ENCODE results near the gene MPZ. TPM values are rescaled to one million over a fixed set of nuclear protein-coding genes. Genes with fewer than 3 reads are reported as not detected.
"Not testable (repeated sequence)": the region's sequence is repeated elsewhere in the genome, so short reads cannot be mapped to it uniquely, and the experiment has no call there.

The MPZ gene
- total RNA-seq, 2 donors from 2014 or later, result 2.7 to 2.8 TPM

DNA sequence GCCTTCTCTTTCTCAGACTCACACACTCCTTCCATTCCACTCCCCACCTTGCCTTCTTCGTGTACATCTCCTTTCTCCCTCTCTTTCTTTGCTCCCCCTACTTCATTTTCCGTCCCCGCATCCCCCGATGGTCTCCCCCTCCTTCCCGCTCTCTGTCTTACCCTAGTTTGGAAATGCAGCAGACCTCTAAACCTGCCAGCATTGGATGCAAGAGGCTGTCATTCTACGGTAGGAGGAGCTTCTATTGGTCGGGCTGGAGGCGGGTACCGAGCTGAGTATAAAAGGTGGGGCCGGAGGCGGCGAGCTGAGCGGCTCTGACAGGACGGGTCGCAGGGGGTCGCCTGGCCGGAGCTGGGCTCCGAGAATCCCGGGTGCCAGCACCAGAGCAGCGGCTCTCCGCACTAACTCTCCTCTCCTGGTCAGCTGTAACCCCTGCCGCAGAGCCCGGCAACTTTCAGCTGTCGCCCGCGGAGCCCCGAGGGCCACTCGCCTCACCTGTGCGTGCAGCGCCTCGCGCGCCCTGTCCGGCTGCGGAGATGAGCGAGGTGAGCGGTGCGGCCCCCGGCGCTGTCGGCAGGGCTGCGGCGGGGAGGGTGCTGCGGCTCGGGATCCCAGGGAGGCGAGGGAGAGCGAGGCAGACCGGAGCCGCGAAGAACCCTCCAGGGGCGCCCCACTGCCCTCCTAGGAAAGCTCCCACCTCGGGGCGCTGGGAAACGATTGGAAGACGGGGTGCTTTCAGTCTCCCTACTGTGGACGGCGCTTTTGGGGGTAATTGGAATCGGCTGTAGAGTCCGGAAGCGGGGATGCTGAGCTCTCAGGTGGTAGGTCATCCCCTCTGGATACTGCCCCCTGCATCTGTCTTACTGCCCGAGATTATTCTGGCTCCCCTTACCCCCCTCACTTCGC is 51.1 kb downstream of the MPZ start, which contains the start of gene PCP4L1:
Gene PCP4L1 (plus strand): TSS at position 307 of the 906 bp plus-strand sequence. CDS start 230 bp downstream, at position 537.
- ATAC-seq (ENCODE audit: insufficient number of reproducible peaks, low FRiP score, low read depth) (no peak), DNase-seq (ENCODE audit: low spot score) (no peak)
- peak within 1 kb of the TSS; percentile 63 for H3K4me3 ChIP-seq
- H3K27me3 ChIP-seq (replicated peaks; ENCODE audit: insufficient read depth), result peaks cover 9% of the 10 kb centered on the region
- no peak within 1 kb of the TSS for H3K27ac ChIP-seq
- no peaks in the 10 kb centered on the region for H3K36me3 ChIP-seq
- peaks cover 0 to 12% of the 10 kb centered on the region in 2 donors for H3K4me1 ChIP-seq (ENCODE audit: control insufficient read depth in 1 of 2, low read depth in 2 of 2)
- peaks cover 13% of the 10 kb centered on the region for H3K9me3 ChIP-seq
- TF ChIP-seq, protein P1, sequence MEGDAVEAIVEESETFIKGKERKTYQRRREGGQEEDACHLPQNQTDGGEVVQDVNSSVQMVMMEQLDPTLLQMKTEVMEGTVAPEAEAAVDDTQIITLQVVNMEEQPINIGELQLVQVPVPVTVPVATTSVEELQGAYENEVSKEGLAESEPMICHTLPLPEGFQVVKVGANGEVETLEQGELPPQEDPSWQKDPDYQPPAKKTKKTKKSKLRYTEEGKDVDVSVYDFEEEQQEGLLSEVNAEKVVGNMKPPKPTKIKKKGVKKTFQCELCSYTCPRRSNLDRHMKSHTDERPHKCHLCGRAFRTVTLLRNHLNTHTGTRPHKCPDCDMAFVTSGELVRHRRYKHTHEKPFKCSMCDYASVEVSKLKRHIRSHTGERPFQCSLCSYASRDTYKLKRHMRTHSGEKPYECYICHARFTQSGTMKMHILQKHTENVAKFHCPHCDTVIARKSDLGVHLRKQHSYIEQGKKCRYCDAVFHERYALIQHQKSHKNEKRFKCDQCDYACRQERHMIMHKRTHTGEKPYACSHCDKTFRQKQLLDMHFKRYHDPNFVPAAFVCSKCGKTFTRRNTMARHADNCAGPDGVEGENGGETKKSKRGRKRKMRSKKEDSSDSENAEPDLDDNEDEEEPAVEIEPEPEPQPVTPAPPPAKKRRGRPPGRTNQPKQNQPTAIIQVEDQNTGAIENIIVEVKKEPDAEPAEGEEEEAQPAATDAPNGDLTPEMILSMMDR (IDR thresholded peaks at IDR 0.05), result no peak

DNA sequence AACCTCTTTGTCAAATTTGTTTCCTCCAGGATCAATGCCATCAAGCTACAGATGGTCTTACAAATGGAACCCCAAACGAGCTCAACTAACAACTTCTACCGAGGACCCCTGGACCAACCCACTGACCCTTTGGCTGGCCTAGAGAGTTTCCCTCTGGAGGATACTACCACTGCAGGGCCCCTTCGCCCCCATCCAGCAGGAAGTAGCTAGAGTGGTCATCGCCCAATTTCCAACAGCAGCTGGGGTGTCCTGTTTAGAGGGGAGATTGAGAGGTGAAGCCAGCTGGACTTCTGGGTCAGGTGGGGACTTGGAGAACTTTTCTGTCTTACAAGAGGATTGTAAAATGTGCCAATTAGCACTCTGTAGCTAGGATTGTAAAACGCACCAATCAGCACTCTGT is 52.7 kb downstream of the MPZ start:
- H3K36me3 ChIP-seq; H3K27ac ChIP-seq; DNase-seq (ENCODE audit: low spot score); ATAC-seq (ENCODE audit: insufficient number of reproducible peaks, low FRiP score, low read depth); H3K27me3 ChIP-seq (replicated peaks; ENCODE audit: insufficient read depth); H3K4me3 ChIP-seq: not testable (repeated sequence)
- Histone ChIP-seq H3K4me1 (ENCODE audit: control insufficient read depth in 1 of 2, low read depth in 2 of 2) (peaks cover 0 to 12% of the 10 kb centered on the region in 2 donors), H3K9me3 (peaks cover 13% of the 10 kb centered on the region)

DNA sequence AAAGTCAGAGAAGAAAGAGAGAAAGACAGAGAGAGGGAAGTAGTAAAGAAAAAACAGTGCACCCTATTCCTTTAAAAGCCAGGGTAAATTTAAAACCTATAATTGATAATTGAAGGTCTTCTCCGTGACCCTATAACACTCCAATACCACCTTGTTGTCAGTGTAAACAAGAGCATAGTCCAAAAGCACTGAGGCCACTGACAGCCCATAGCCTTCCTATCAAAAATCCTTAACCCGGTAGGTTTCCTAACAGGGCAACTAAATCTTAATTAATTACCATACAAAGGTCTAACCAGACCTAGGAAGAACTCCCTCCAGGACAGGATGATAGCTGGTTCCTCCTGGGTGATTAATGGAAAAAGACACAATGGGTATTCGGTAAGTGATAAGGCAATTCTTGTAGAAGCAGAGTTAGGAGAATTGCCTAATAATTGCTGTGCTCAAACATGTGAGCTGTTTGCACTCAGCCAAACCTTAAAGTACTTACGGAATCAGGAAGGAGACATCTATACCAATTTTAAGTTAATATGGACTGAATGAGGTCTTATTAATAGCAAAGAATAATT is 53.7 kb downstream of the MPZ start:
- not testable (repeated sequence) for H3K4me3 ChIP-seq; H3K27me3 ChIP-seq (replicated peaks; ENCODE audit: insufficient read depth); ATAC-seq (ENCODE audit: insufficient number of reproducible peaks, low FRiP score, low read depth); H3K27ac ChIP-seq; DNase-seq (ENCODE audit: low spot score); H3K36me3 ChIP-seq
- peaks cover 0 to 12% of the 10 kb centered on the region in 2 donors for H3K4me1 ChIP-seq (ENCODE audit: control insufficient read depth in 1 of 2, low read depth in 2 of 2)
- H3K9me3 ChIP-seq, result peaks cover 13% of the 10 kb centered on the region

DNA sequence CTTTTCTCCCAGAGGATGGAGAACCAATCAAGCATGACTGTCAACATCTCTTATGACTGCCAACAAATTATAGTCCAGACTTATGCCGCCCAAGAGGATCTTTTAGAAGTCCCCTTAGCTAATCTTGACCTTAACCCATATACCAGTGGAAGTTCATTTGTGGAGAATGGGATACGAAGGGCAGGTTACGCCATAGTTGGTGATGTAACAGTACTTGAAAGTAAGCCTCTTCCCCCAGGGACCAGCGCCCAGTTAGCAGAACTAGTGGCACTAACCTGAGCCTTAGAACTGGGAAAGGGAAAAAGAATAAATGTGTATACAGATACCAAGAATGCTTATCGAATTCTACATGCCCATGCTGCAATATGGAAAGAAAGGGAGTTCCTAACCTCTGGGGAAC is 54.5 kb downstream of the MPZ start:
- not testable (repeated sequence) for H3K36me3 ChIP-seq; H3K27me3 ChIP-seq (replicated peaks; ENCODE audit: insufficient read depth); H3K4me3 ChIP-seq; ATAC-seq (ENCODE audit: insufficient number of reproducible peaks, low FRiP score, low read depth); DNase-seq (ENCODE audit: low spot score); H3K27ac ChIP-seq
- Histone ChIP-seq H3K4me1 (ENCODE audit: control insufficient read depth in 1 of 2, low read depth in 2 of 2) (peaks cover 0 to 12% of the 10 kb centered on the region in 2 donors), H3K9me3 (peaks cover 13% of the 10 kb centered on the region)

Other genes with a start within 250 kb of the MPZ start
- 10 to 100 TPM; 16.4 to 16.9 TPM for gene ARHGAP30, start 240.1 kb downstream of the MPZ start, total RNA-seq
- gene NECTIN4, start 220.4 kb downstream of the MPZ start, total RNA-seq, result under 1 TPM in 1 of 2 donors, not detected in 1; 0.14 TPM
- 1 to 10 TPM; 7.9 to 8.6 TPM for gene KLHDC9, start 211.6 kb downstream of the MPZ start, total RNA-seq
- 10 to 100 TPM; 22.7 to 92.7 TPM for gene PFDN2, start 191.9 kb downstream of the MPZ start, total RNA-seq
- 10 to 100 TPM; 25.3 to 42.1 TPM for gene NIT1, start 191.9 kb downstream of the MPZ start, total RNA-seq
- 10 to 100 TPM; 30.7 to 34.3 TPM for gene DEDD, start 177.3 kb downstream of the MPZ start, total RNA-seq
- gene UFC1, start 156.0 kb downstream of the MPZ start, total RNA-seq, result 10 to 100 TPM; 54.2 to 73.9 TPM
- 10 to 100 TPM; 23.2 to 28.8 TPM for gene USP21, start 150.5 kb downstream of the MPZ start, total RNA-seq
- 10 to 100 TPM; 18.2 to 33.6 TPM for gene PPOX, start 143.5 kb downstream of the MPZ start, total RNA-seq
- gene B4GALT3, start 132.5 kb downstream of the MPZ start, total RNA-seq, result 100 to 1,000 TPM in 1 of 2 donors, 10 to 100 TPM in 1; 36.4 to 145 TPM
- gene ADAMTS4, start 110.9 kb downstream of the MPZ start, total RNA-seq, result 100 to 1,000 TPM in 1 of 2 donors, 10 to 100 TPM in 1; 15.0 to 171 TPM
- gene NDUFS2, start 107.6 kb downstream of the MPZ start, total RNA-seq, result 10 to 100 TPM; 61.5 to 63.5 TPM
- gene FCER1G, start 94.7 kb downstream of the MPZ start, total RNA-seq, result 100 to 1,000 TPM in 1 of 2 donors, 10 to 100 TPM in 1; 82.9 to 101 TPM
- gene APOA2, start 86.3 kb downstream of the MPZ start, total RNA-seq, result not detected
- 10 to 100 TPM; 12.8 to 13.4 TPM for gene TOMM40L, start 83.9 kb downstream of the MPZ start, total RNA-seq
- gene NR1I3, start 71.8 kb downstream of the MPZ start, total RNA-seq, result not detected
- gene PCP4L1, start 51.2 kb downstream of the MPZ start, total RNA-seq, result 1 to 10 TPM in 1 of 2 donors, under 1 TPM in 1; 0.68 to 1.8 TPM
- gene SDHC, start 4.4 kb upstream of the MPZ start, total RNA-seq, result 10 to 100 TPM; 38.9 to 95.7 TPM
- gene CFAP126, start 57.9 kb upstream of the MPZ start, total RNA-seq, result not detected
- gene FCGR2A, start 195.5 kb upstream of the MPZ start, total RNA-seq, result 100 to 1,000 TPM; 113 to 169 TPM
- gene HSPA6, start 214.6 kb upstream of the MPZ start, total RNA-seq, result 10 to 100 TPM in 1 of 2 donors, 1 to 10 TPM in 1; 7.7 to 11.9 TPM
- gene FCGR3A, start 239.8 kb upstream of the MPZ start, total RNA-seq, result 10 to 100 TPM; 41.2 to 46.8 TPM